Vagina (tissue), 2 donors: ENCODE data around the gene PSMC3IP.

Experiments
- CTCF ChIP-seq, 3 experiments: fragments of 450-650 bp in 2 of 3; fragments of 200-600 bp in 1 of 3; sonication (generic) in 1 of 3; IDR thresholded peaks; one replicate each; pipeline ENCODE4 v1.5.1; 2017 to 2019; ENCODE audit warnings: antibody characterized with exemption in 3 of 3, mild to moderate bottlenecking in 2 of 3, moderate library complexity in 2 of 3
- POLR2A ChIP-seq, 2 donors: fragments of 450-650 bp; IDR thresholded peaks; one replicate each; pipeline ENCODE4 v1.6.1; 2017; ENCODE audit warnings: antibody characterized with exemption in 2 of 2, mild to moderate bottlenecking in 2 of 2, moderate library complexity in 2 of 2
- POLR2AphosphoS5 ChIP-seq, 2 donors: sonication (generic); formaldehyde crosslinking; IDR thresholded peaks; one replicate each; pipeline ENCODE4 v1.9.0; 2017; ENCODE audit warnings: antibody characterized with exemption in 2 of 2, mild to moderate bottlenecking in 2 of 2, low read depth in 1 of 2; ENCODE audit not compliant: insufficient read depth in 1 of 2

- TF ChIP-seq CTCF (IDR thresholded peaks at IDR 0.05) (no peak), POLR2AphosphoS5 (IDR thresholded peaks at IDR 0.05; ENCODE audit: insufficient read depth in 1 of 2, low read depth in 1 of 2) (no peak), POLR2A (IDR thresholded peaks at IDR 0.05) (no peak)
Observed at GRCh38 chr17:42537156-42537805, 40.2 kb downstream of the PSMC3IP start.
